A549 (cell line): ENCODE results near the gene ARL5C.

Experiments used
- BHLHE40 ChIP-seq: IDR thresholded peaks from 2 replicates; pipeline ENCODE4 v1.6.1; 2012; ENCODE audit warnings: low read depth, low read length, inconsistent platforms
- CTCF ChIP-seq: fragments of >200 bp; sonication (Bioruptor Twin); formaldehyde crosslinking; IDR thresholded peaks from 3 replicates; pipeline ENCODE4 v1.5.1; 2016
- EHMT2 ChIP-seq: fragments of 200-600 bp; sonication (generic); IDR thresholded peaks from 2 replicates; pipeline ENCODE4 v1.6.1; 2016; ENCODE audit warnings: antibody characterized with exemption, low read depth, mild to moderate bottlenecking, moderate library complexity
- ESRRA ChIP-seq: fragments of 150-350 bp; IDR thresholded peaks from 2 replicates; pipeline ENCODE4 v1.6.1; 2014; ENCODE audit warnings: mild to moderate bottlenecking, low read length, borderline replicate concordance
- KDM5A ChIP-seq: fragments of 200-600 bp; sonication (generic); IDR thresholded peaks from 2 replicates; pipeline ENCODE4 v1.6.1; 2016; ENCODE audit warnings: antibody characterized with exemption, mild to moderate bottlenecking
- MAX ChIP-seq: IDR thresholded peaks from 2 replicates; pipeline ENCODE4 v1.6.1; 2012
- POLR2A ChIP-seq: IDR thresholded peaks from 2 replicates; pipeline ENCODE4 v1.6.1; 2012; ENCODE audit warnings: mild to moderate bottlenecking, low read length
- RAD21 ChIP-seq, 2 experiments: fragments of >200 bp in 1 of 2; sonication (Bioruptor Twin) in 1 of 2; formaldehyde crosslinking in 1 of 2; IDR thresholded peaks in 1 of 2; conservative IDR thresholded peaks in 1 of 2; 2 replicates in 1 of 2; 3 replicates in 1 of 2; pipeline ENCODE4 v1.6.1; 2012 to 2018; ENCODE audit warnings: inconsistent platforms in 1 of 2
- RCOR1 ChIP-seq: fragments of 150-350 bp; IDR thresholded peaks from 2 replicates; pipeline ENCODE4 v1.6.1; 2014; ENCODE audit warnings: antibody characterized with exemption, low read length, low read depth
- REST ChIP-seq: fragments of 200-600 bp; sonication (generic); IDR thresholded peaks from 2 replicates; pipeline ENCODE4 v1.6.1; 2016; ENCODE audit warnings: antibody characterized with exemption, mild to moderate bottlenecking, moderate library complexity
- RNF2 ChIP-seq: fragments of 200-600 bp; sonication (generic); IDR thresholded peaks from 2 replicates; pipeline ENCODE4 v1.6.1; 2016; ENCODE audit warnings: low read depth, mild to moderate bottlenecking, antibody characterized with exemption, moderate library complexity, borderline replicate concordance
- SMC3 ChIP-seq: fragments of >200 bp; sonication (Bioruptor Twin); formaldehyde crosslinking; IDR thresholded peaks from 3 replicates; pipeline ENCODE4 v1.6.1; 2018; ENCODE audit warnings: inconsistent platforms
- SREBF2 ChIP-seq: fragments of 450-650 bp; IDR thresholded peaks from 2 replicates; pipeline ENCODE4 v1.6.1; 2014; ENCODE audit warnings: mild to moderate bottlenecking, moderate library complexity
- ZFP36 ChIP-seq: fragments of 450-650 bp; IDR thresholded peaks from 2 replicates; pipeline ENCODE4 v1.6.1; 2014; ENCODE audit warnings: borderline replicate concordance; ENCODE audit not compliant: partially characterized antibody

GRCh38 chr17:39170109-39170508, 4.1 kb upstream of the ARL5C start:
- no peak for TF ChIP-seq CTCF
- TF ChIP-seq RAD21 (conservative IDR thresholded peaks at IDR 0.05 in 1 of 2, IDR thresholded peaks at IDR 0.05 in 1 of 2), result no peak
- no peak for TF ChIP-seq SREBF2
- no peak for TF ChIP-seq POLR2A
- no peak for TF ChIP-seq ZFP36
- TF ChIP-seq SMC3, result no peak
- no peak for TF ChIP-seq KDM5A
- no peak for TF ChIP-seq RCOR1
- no peak for TF ChIP-seq BHLHE40
- TF ChIP-seq EHMT2, result no peak
- no peak for TF ChIP-seq RNF2
- TF ChIP-seq REST, result no peak
- TF ChIP-seq ESRRA, result no peak
- no peak for TF ChIP-seq MAX
